ENCODE results near the gene PLXNA4. TPM values are rescaled to one million over a fixed set of nuclear protein-coding genes. Genes with fewer than 3 reads are reported as not detected.

The PLXNA4 gene
- polyA plus RNA-seq, 1 experiment: 0.22 TPM

- ChIA-PET CTCF (no interaction called here), POLR2A (no interaction called here)
- no peak for TF ChIP-seq CTCF (IDR thresholded peaks at IDR 0.05; ENCODE audit: insufficient read depth, low read depth, low read length)
- Histone ChIP-seq H3K4me3 (ENCODE audit: low read depth, low read length) (no peak overlapping the region), H3K27me3 (ENCODE audit: control insufficient read depth, insufficient read depth, low read length) (peaks cover 1% of the 10 kb centered on the region), H3K36me3 (ENCODE audit: control insufficient read depth, insufficient read depth, low read length) (no peaks in the 10 kb centered on the region)
- no peak for DNase-seq (ENCODE audit: low read depth)
Measured at GRCh38 chr7:132099163-132099562, 477.1 kb downstream of the PLXNA4 start.

GRCh38 chr7:132098327-132098726 is 477.9 kb downstream of the PLXNA4 start:
- Histone ChIP-seq H3K4me3 (ENCODE audit: low read depth, low read length) (no peak overlapping the region), H3K27me3 (ENCODE audit: control insufficient read depth, insufficient read depth, low read length) (peaks cover 3% of the 10 kb centered on the region), H3K36me3 (ENCODE audit: control insufficient read depth, insufficient read depth, low read length) (no peaks in the 10 kb centered on the region)
- ChIA-PET CTCF (no interaction called here), POLR2A (no interaction called here)
- TF ChIP-seq CTCF (IDR thresholded peaks at IDR 0.05; ENCODE audit: insufficient read depth, low read depth, low read length): no peak
- no peak for DNase-seq (ENCODE audit: low read depth)

- DNase-seq (ENCODE audit: low read depth): no peak
- TF ChIP-seq CTCF (IDR thresholded peaks at IDR 0.05; ENCODE audit: insufficient read depth, low read depth, low read length): no peak
- ChIA-PET CTCF (interaction anchor here (1.2 kb wide), 1 partner anchor 16 kb away, joined by 4 read pairs; no protein-coding TSS in a partner anchor), POLR2A (no interaction called here)
- Histone ChIP-seq H3K4me3 (ENCODE audit: low read depth, low read length) (no peak overlapping the region), H3K27me3 (ENCODE audit: control insufficient read depth, insufficient read depth, low read length) (peaks cover 3% of the 10 kb centered on the region), H3K36me3 (ENCODE audit: control insufficient read depth, insufficient read depth, low read length) (no peaks in the 10 kb centered on the region)
Measured at GRCh38 chr7:132097550-132098134, 478.6 kb downstream of the PLXNA4 start.

GRCh38 chr7:132095111-132095765 is 481.0 kb downstream of the PLXNA4 start:
- ChIA-PET CTCF (no interaction called here), POLR2A (no interaction called here)
- Histone ChIP-seq H3K36me3 (ENCODE audit: control insufficient read depth, insufficient read depth, low read length) (no peaks in the 10 kb centered on the region), H3K27me3 (ENCODE audit: control insufficient read depth, insufficient read depth, low read length) (peaks cover 3% of the 10 kb centered on the region), H3K4me3 (ENCODE audit: low read depth, low read length) (no peak overlapping the region)
- TF ChIP-seq CTCF (IDR thresholded peaks at IDR 0.05; ENCODE audit: insufficient read depth, low read depth, low read length): no peak
- no peak for DNase-seq (ENCODE audit: low read depth)

GRCh38 chr7:132092106-132092505 is 484.2 kb downstream of the PLXNA4 start:
- TF ChIP-seq CTCF (IDR thresholded peaks at IDR 0.05; ENCODE audit: insufficient read depth, low read depth, low read length): no peak
- no peak for DNase-seq (ENCODE audit: low read depth)
- Histone ChIP-seq H3K27me3 (ENCODE audit: control insufficient read depth, insufficient read depth, low read length) (peaks cover 2% of the 10 kb centered on the region), H3K4me3 (ENCODE audit: low read depth, low read length) (no peak overlapping the region), H3K36me3 (ENCODE audit: control insufficient read depth, insufficient read depth, low read length) (no peaks in the 10 kb centered on the region)
- ChIA-PET CTCF (interaction anchor here (0.6 kb wide), 1 partner anchor 147 kb away, joined by 3 read pairs; no protein-coding TSS in a partner anchor), POLR2A (no interaction called here)
